ENCODE data around the gene AHNAK2. TPM values are rescaled to one million over a fixed set of nuclear protein-coding genes. Genes with fewer than 3 reads are reported as not detected.

AHNAK2 gene
- total RNA-seq, 1 donor from 2014 or later = 13.7 TPM

DNA sequence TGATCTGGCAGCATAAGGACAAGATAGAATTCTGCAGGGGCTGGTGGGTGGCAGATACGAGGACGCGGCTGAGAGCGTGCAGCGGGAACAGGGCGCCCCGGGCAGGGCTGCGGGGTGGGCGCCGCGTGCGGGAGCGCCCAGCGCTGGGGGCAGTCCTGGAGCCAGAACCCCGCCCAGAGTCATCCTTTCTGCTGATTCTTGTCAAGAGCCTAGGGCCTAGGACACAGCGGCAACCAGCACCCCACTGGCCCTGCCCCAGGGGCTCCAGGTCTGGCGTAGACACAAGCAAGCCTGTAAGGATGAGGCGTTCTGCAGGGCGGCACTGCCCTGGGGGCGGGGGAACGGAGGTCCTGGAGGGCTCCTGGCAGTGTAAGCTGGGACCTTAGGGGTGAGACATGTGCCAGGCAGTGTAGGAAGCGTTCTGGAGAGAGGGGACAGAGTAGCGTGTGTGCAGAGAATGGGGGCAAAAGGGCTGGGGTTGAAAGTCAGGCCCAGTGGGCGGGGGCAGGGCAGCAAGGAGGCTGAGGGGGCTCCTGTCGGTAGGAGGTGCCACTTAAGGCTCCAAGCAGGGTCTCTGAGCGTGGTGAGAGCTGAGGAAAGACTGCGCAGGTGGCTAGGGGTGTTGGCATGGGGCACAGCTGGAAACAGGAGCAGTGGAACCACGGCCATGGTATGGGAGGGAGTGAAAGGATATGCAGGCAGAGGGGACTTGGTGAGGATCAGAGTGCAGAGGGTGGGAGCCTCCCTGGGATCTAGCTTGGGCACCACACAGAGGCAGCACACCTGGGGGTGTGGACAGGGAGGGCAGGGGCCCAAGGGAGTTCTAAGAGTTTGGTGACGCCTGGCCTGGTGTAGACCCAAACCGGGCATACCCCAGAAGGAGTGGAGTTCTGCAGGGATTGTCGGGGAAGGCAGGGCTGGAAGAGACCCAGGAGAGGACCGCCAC, 845 bp upstream of the AHNAK2 start:
- Histone ChIP-seq H3K4me1 (peaks cover 38% of the 10 kb centered on the region), H3K27ac (no peak overlapping the region), H3K36me3 (no peaks in the 10 kb centered on the region), H3K27me3 (peaks cover 4% of the 10 kb centered on the region), H3K4me3 (peak overlapping the region; percentile 23), H3K9me3 (no peaks in the 10 kb centered on the region)
- DNase-seq (no peak), ATAC-seq (no peak)
- no peak for TF ChIP-seq CTCF (IDR thresholded peaks at IDR 0.05)
- intact Hi-C loops (cut with DNase I) = no loop called here

- DNase-seq (peak; percentile 65), ATAC-seq (no peak)
- no peak for TF ChIP-seq CTCF (IDR thresholded peaks at IDR 0.05)
- no peaks in the 10 kb centered on the region for H3K36me3 ChIP-seq
- no peak overlapping the region for H3K27ac ChIP-seq
- no peaks in the 10 kb centered on the region for H3K9me3 ChIP-seq
- H3K4me1 ChIP-seq = peaks cover 56% of the 10 kb centered on the region
- peaks cover 4% of the 10 kb centered on the region for H3K27me3 ChIP-seq
- intact Hi-C loops (cut with DNase I) = no loop called here
- peak overlapping the region; percentile 42 for H3K4me3 ChIP-seq
Measured at GRCh38 chr14:104977008-104977680, 1.0 kb downstream of the AHNAK2 start.

DNA sequence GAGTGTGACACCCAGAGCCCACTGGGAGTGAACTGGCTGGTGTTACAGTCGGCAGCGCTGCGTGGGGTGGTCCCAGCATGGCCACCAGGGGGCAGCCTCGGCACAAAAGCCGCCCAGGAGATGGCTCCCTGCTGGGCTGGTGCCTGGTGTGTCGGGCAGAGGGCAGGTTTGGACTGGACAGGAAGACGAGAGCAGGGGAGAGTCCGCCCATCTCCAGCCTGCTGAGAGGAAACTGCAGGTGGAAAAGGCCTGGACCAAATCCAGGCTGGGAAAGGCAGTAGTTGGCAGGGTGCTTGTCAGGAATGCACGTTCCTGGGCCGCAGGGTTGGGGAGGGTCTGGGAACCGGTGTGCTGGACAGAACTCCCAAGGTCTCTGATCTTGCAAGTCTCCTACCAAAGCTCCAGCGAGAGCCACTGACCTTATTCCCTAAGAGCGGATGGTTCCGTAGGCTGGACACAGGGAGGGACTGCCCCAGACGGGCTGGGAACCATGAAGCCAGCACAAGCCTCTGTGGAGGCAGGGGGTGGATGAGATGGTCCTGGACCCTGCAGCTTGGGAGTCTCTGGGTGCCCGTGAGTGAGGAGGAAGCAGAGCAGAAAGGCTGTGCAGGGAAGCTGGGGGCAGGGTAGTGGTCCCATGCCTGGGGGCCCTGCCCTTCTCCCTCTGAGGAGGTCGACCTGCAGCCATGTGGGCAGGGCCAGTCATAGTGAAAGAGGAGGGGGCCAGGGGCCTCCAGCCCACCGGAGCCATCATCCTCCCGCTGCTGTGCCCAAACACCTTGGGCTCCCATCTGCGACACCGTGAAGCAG, 1.8 kb downstream of the AHNAK2 start:
- intact Hi-C loops (cut with DNase I) = no loop called here
- Histone ChIP-seq H3K4me1 (peaks cover 61% of the 10 kb centered on the region), H3K4me3 (no peak overlapping the region), H3K27me3 (peaks cover 4% of the 10 kb centered on the region), H3K27ac (no peak overlapping the region), H3K36me3 (no peaks in the 10 kb centered on the region), H3K9me3 (no peaks in the 10 kb centered on the region)
- ATAC-seq (peak; percentile 71), DNase-seq (peak; percentile 94)
- peak; percentile 91 for TF ChIP-seq CTCF (IDR thresholded peaks at IDR 0.05)

DNA sequence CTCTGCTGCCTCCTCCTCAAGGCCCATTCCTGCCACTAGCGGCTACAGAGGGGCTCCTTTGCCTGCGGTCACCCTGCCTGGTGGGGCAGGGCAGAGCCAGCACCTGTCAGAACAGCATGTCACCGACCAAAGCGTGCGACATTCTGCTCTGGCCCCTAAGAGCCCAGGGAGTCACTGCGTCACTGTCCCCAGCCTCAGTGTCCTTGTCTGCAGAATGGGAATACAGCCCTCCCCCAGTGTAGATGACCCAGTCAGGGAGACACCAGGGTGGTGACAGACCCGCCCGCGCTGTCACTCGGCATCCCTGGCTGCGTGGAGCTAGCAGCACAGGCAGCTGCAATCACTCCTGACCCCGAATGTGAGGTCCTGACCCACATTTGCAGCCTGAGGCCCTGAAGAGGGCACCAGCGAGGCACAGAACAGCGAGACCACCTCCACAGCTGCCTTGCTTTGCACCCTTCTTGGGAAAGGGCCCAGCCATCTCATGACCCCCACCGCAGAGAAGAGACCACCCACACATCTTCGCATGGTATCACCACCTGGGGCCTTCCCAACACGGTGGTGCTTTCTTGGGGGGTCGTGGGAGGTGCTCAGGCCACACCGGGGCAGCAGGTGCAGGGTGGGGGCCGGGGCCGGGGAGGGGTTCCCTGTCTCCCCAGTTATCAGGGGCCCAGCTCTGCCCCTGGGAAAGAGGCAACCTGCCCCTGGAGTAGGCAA, 2.5 kb downstream of the AHNAK2 start:
- no peaks in the 10 kb centered on the region for H3K36me3 ChIP-seq
- H3K4me1 ChIP-seq = peaks cover 68% of the 10 kb centered on the region
- peaks cover 4% of the 10 kb centered on the region for H3K27me3 ChIP-seq
- no peak overlapping the region for H3K27ac ChIP-seq
- ATAC-seq = no peak
- DNase-seq = no peak
- intact Hi-C loops (cut with DNase I) = no loop called here
- TF ChIP-seq CTCF (IDR thresholded peaks at IDR 0.05) = no peak
- no peaks in the 10 kb centered on the region for H3K9me3 ChIP-seq
- H3K4me3 ChIP-seq = no peak overlapping the region
